ENCODE data around the gene PRKCZ.

- no peak for TF ChIP-seq CTCF (IDR thresholded peaks at IDR 0.05)
- TF ChIP-seq EP300 (IDR thresholded peaks at IDR 0.05), result no peak
- TF ChIP-seq POLR2A (IDR thresholded peaks at IDR 0.05), result no peak
These were observed 165.9 kb downstream of the PRKCZ start for GRCh38 chr1:2215909-2216766.
